ENCODE measurements around the gene ICE1.

GRCh38 chr5:5387777-5388176 is 34.7 kb upstream of the ICE1 start:
- TF ChIP-seq REST (IDR thresholded peaks at IDR 0.05; ENCODE audit: insufficient read depth in 1 of 2, low read depth in 2 of 2, low read length in 2 of 2) (no peak), POLR2AphosphoS5 (IDR thresholded peaks at IDR 0.05; ENCODE audit: low read depth, low read length) (no peak), SIN3A (IDR thresholded peaks at IDR 0.05; ENCODE audit: borderline replicate concordance, insufficient read depth, low read length) (no peak), TAF1 (IDR thresholded peaks at IDR 0.05; ENCODE audit: borderline replicate concordance, insufficient read depth, low read length) (no peak), FOXP2 (optimal IDR thresholded peaks at IDR 0.05; ENCODE audit: borderline replicate concordance, extremely low read depth, extremely low read length, insufficient read depth) (no peak)
